K562 (cell line): Measurements from ENCODE around the gene SRSF6. TPM values are rescaled to one million over a fixed set of nuclear protein-coding genes. Genes with fewer than 3 reads are reported as not detected.

Experiments used
- ATAC-seq: fragments of 200-7000 bp; cut with Tn5 transposase; 3 replicates; pipeline ENCODE4 v1.9.1; 2020; ENCODE audit warnings: moderate library complexity
- BruUV-seq: library from RNA; stranded (reverse); fragments of 400-500 nt; replicated peaks from 2 replicates; lab custom pipeline; 2021; lab: Mats Ljungman, UMichigan
- CTCF ChIA-PET: fragments of 300-600 bp; formaldehyde crosslinking; extraction: SDS; loops from one replicate; lab custom pipeline; 2021; ENCODE audit warnings: low intra/inter-chr PET ratio; lab: Yijun Ruan, JAX
- POLR2A ChIA-PET: fragments of 300-600, 350-650 bp; sonication (Branson Sonifier 250); formaldehyde crosslinking; extraction: SDS; loops from one replicate; lab custom pipeline; 2021; ENCODE audit warnings: antibody characterized with exemption, inconsistent platforms; lab: Yijun Ruan, JAX
- DNase-seq, 4 experiments: peaks; one replicate each; pipeline versions ENCODE4 v3.0.0 to v3.0.0-alpha.2; 2011 to 2018; ENCODE audit warnings: low spot score in 3 of 4, mixed read lengths in 3 of 4; ENCODE audit errors: extremely low read depth in 1 of 4
- FAIRE-seq: peaks from 2 replicates; lab custom pipeline; 2011; peaks lifted over from hg19 to GRCh38; lab: Jason Lieb, UNC
- H2AFZ ChIP-seq: 2 replicates; pipeline ENCODE4 v1.6.0; 2011; ENCODE audit warnings: low read depth, low read length, control low read depth, inconsistent platforms
- H3K27ac ChIP-seq: fragments of 200-600 bp; 3 replicates; pipeline ENCODE4 v1.8.0; 2011; ENCODE audit warnings: low read depth, mild to moderate bottlenecking, control low read depth, inconsistent platforms, low read length, moderate library complexity, mixed read lengths; ENCODE audit errors: extremely low read depth
- H3K27me3 ChIP-seq, 2 experiments: fragments of 300-600 bp in 1 of 2; 2 replicates in 1 of 2; 3 replicates in 1 of 2; pipeline versions ENCODE4 v1.6.0 to v1.8.0; 2011; ENCODE audit warnings: inconsistent platforms in 2 of 2, low read length in 2 of 2, mild to moderate bottlenecking in 1 of 2, mixed read lengths in 1 of 2, moderate library complexity in 1 of 2; ENCODE audit not compliant: control insufficient read depth in 2 of 2, insufficient read depth in 2 of 2
- H3K36me3 ChIP-seq: fragments of 300-600 bp; 3 replicates; pipeline ENCODE4 v1.8.0; 2011; ENCODE audit warnings: mild to moderate bottlenecking, low read length, inconsistent platforms; ENCODE audit not compliant: control insufficient read depth, insufficient read depth
- H3K4me1 ChIP-seq, 2 experiments: fragments of 200-600 bp in 1 of 2; replicated peaks in 1 of 2; 2 replicates in 1 of 2; 3 replicates in 1 of 2; pipeline versions ENCODE4 v1.5.1 to v1.8.0; 2011; ENCODE audit warnings: inconsistent platforms in 2 of 2, low read length in 2 of 2, mild to moderate bottlenecking in 1 of 2, mixed read lengths in 1 of 2, moderate library complexity in 1 of 2; ENCODE audit not compliant: control insufficient read depth in 2 of 2, insufficient read depth in 2 of 2
- H3K4me2 ChIP-seq: 2 replicates; pipeline ENCODE4 v1.6.1; 2011; ENCODE audit warnings: low read length, control low read depth, inconsistent platforms, mixed read lengths; ENCODE audit not compliant: insufficient read depth
- H3K4me3 ChIP-seq: fragments of 200-600 bp; sonication (generic), shearing (Covaris generic); 2 replicates; pipeline ENCODE4 v1.5.1; 2016; ENCODE audit warnings: control low read depth, inconsistent platforms
- H3K79me2 ChIP-seq: fragments of 200-600 bp; 3 replicates; pipeline ENCODE4 v1.8.0; 2011; ENCODE audit warnings: low read length, inconsistent platforms; ENCODE audit not compliant: control insufficient read depth, insufficient read depth
- H3K9ac ChIP-seq, 2 experiments: 2 replicates each; pipeline versions ENCODE4 v1.6.0 to v1.6.1; 2011; ENCODE audit warnings: low read depth in 2 of 2, low read length in 2 of 2, control low read depth in 1 of 2, inconsistent platforms in 1 of 2, mild to moderate bottlenecking in 1 of 2, mixed read lengths in 1 of 2; ENCODE audit not compliant: insufficient read depth in 1 of 2
- H3K9me1 ChIP-seq: one replicate; pipeline ENCODE4 v1.6.0; 2011; ENCODE audit warnings: inconsistent platforms, mild to moderate bottlenecking, low read length, moderate library complexity; ENCODE audit not compliant: control insufficient read depth, insufficient read depth
- H3K9me3 ChIP-seq: replicated peaks from 2 replicates; pipeline ENCODE4 v1.5.1; 2011; ENCODE audit warnings: low read depth, low read length, inconsistent platforms; ENCODE audit not compliant: control insufficient read depth, insufficient read depth
- H4K20me1 ChIP-seq: replicated peaks from 2 replicates; pipeline ENCODE4 v1.6.1; 2011; ENCODE audit warnings: low read length, inconsistent platforms, mixed read lengths; ENCODE audit not compliant: control insufficient read depth, insufficient read depth
- GATAD2A ChIP-seq: fragments of 450-650 bp; IDR thresholded peaks from 2 replicates; pipeline ENCODE4 v1.6.1; 2017
- JUNB ChIP-seq: fragments of 450-650 bp; formaldehyde crosslinking; conservative IDR thresholded peaks from 2 replicates; pipeline ENCODE4 v1.4.0; 2020; ENCODE audit warnings: mild to moderate bottlenecking
- MIER1 ChIP-seq: fragments of 450-650 bp; IDR thresholded peaks from 2 replicates; pipeline ENCODE4 v1.6.1; 2016; ENCODE audit warnings: antibody characterized with exemption, mild to moderate bottlenecking, low read depth
- NR3C1 ChIP-seq: sonication (generic); formaldehyde crosslinking; IDR thresholded peaks from 2 replicates; pipeline ENCODE4 v1.8.1; 2022; ENCODE audit warnings: missing genetic modification reagents
- POLR2G ChIP-seq: fragments of 200-400 bp; formaldehyde crosslinking; IDR thresholded peaks from 2 replicates; pipeline ENCODE4 v1.6.1; 2017; ENCODE audit warnings: low read depth, mild to moderate bottlenecking, antibody characterized with exemption, low read length, moderate library complexity
- RBM17 ChIP-seq: fragments of 200-400 bp; formaldehyde crosslinking; IDR thresholded peaks from 2 replicates; pipeline ENCODE4 v1.6.1; 2017; ENCODE audit warnings: low read depth, mild to moderate bottlenecking, low read length, borderline replicate concordance
- SLC30A9 ChIP-seq: fragments of 250-450 bp; sonication (Bioruptor Pico); IDR thresholded peaks from 2 replicates; pipeline ENCODE4 v1.8.0; 2022; ENCODE audit warnings: mild to moderate bottlenecking, moderate library complexity
- TAF15 ChIP-seq: fragments of 200-400 bp; formaldehyde crosslinking; IDR thresholded peaks from 2 replicates; pipeline ENCODE4 v1.6.1; 2017; ENCODE audit warnings: mild to moderate bottlenecking, low read depth, low read length, moderate library complexity
- TAL1 ChIP-seq: fragments of 450-650 bp; IDR thresholded peaks from 2 replicates; pipeline ENCODE4 v1.6.1; 2016; ENCODE audit warnings: mild to moderate bottlenecking
- ZBED1 ChIP-seq: IDR thresholded peaks from 2 replicates; pipeline ENCODE4 v1.6.1; 2014
- ZFP36 ChIP-seq: fragments of 150-350 bp; IDR thresholded peaks from 2 replicates; pipeline ENCODE4 v1.6.1; 2018; ENCODE audit warnings: low read length, low read depth; ENCODE audit not compliant: partially characterized antibody
- ZNF75A ChIP-seq: fragments of 450-650 bp; formaldehyde crosslinking; IDR thresholded peaks from 2 replicates; pipeline ENCODE4 v1.4.0; 2020; ENCODE audit warnings: mild to moderate bottlenecking
- in situ Hi-C: fragments of 300-500 bp; cut with MboI; formaldehyde crosslinking; loops from 4 replicates; pipeline ENCODE4 v1.15.0; 2018; ENCODE audit warnings: inconsistent platforms, mixed read lengths
- intact Hi-C: fragments of 100-400 bp; cut with micrococcal nuclease; formaldehyde crosslinking; loops from 2 replicates; pipeline ENCODE4 v1.14.2; 2022
- polyA plus RNA-seq, 8 experiments: library from polyadenylated mRNA; depleted of rRNA in 4 of 8; stranded (reverse) in 5 of 8; unstranded in 3 of 8; fragments of >200 nt; fragmentation: Nextera tagmentation in 2 of 8; fragmentation: Illumina TruSeq in 1 of 8; extraction: Ambion mirVana in 2 of 8; extraction: Trizol in 1 of 8; gene quantifications; 2 replicates each; pipeline versions ENCODE4 v1.2.1 to v1.2.3, GENCODE V29; 2011 to 2014; ENCODE audit warnings: inconsistent platforms in 1 of 8, missing spikeins in 1 of 8
- total RNA-seq, 7 experiments: library from RNA; depleted of rRNA in 6 of 7; stranded (reverse); fragments of >200 nt in 6 of 7; fragmentation: Illumina TruSeq in 2 of 7; extraction: Trizol in 2 of 7; gene quantifications; 2 replicates each; pipeline versions ENCODE4 v1.2.1 to v1.2.3, GENCODE V29; 2011 to 2021; ENCODE audit warnings: low replicate concordance in 1 of 7

The SRSF6 gene
- total and polyA plus RNA-seq, 9 of the 15 experiments (the other 6 are each of a cell fraction or from before 2014, with no cell fraction given) = 52.4 to 165 (median 117) TPM

DNA sequence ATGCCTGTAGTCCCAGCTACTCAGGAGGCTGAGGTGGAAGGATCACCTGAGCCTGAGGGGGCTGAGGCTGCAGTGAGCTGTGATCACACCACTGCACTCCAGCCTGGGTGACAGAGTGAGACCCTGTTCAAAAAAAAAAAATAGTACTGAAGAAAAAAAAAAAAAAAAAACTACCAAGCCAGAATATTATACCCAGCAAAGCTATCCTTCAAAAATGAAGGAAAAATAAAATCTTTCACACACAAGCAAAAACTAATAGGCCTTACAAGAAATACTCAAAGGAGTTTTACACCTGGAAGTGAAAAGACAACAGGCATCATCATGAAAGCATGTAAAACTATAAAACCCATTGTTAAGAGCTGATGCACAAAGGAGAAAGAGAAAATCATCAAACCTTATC is 37.5 kb upstream of the SRSF6 start:
- no peak overlapping the region for H3K4me3 ChIP-seq
- ChIA-PET POLR2A (interaction anchor here (0.6 to 1.4 kb wide), 4 partner anchors 9 to 713 kb away, joined by 3 to 4 read pairs (median 3); partner anchors contain the start of gene SRSF6), CTCF (no interaction called here)
- no peaks in the 10 kb centered on the region for H3K36me3 ChIP-seq
- intact Hi-C loops = no loop called here
- H2AFZ ChIP-seq = no peak overlapping the region
- ATAC-seq (no peak), DNase-seq (no peak), FAIRE-seq (no peak)
- no peaks in the 10 kb centered on the region for H4K20me1 ChIP-seq
- no peak overlapping the region for H3K27ac ChIP-seq
- no peak overlapping the region for H3K4me2 ChIP-seq
- in situ Hi-C loops = no loop called here
- peaks cover 0 to 6% of the 10 kb centered on the region in 2 experiments; a peak in 1 of 5 replicates for H3K27me3 ChIP-seq
- H3K9ac ChIP-seq = no peak overlapping the region
- H3K4me1 ChIP-seq = no peaks in the 10 kb centered on the region
- BruUV-seq = no TSS peak
- no peaks in the 10 kb centered on the region; the same call in 1 of the 2 replicates for H3K9me3 ChIP-seq
- no peaks in the 10 kb centered on the region for H3K79me2 ChIP-seq
- H3K9me1 ChIP-seq = no peaks in the 10 kb centered on the region
- TF ChIP-seq GATAD2A (no peak), ZBED1 (no peak), ZNF75A (CRISPR knock-in tag) (no peak), TAF15 (no peak), TAL1 (no peak), RBM17 (no peak), NR3C1 (CRISPR knock-in tag) (no peak), MIER1 (no peak), ZFP36 (no peak), JUNB (no peak), POLR2G (no peak), SLC30A9 (CRISPR knock-in tag) (no peak)
